Measurements from ENCODE around the gene ACD.

GRCh38 chr16:67672739-67673662 is 12.9 kb upstream of the ACD start:
- no peak for TF ChIP-seq EZH2 (IDR thresholded peaks at IDR 0.05; ENCODE audit: low read depth)
- TF ChIP-seq CTCF (conservative IDR thresholded peaks at IDR 0.05): peak; percentile 84

Measured in PC-9 (cell line).